Measurements from ENCODE around the gene TSPAN18.

The TSPAN18 gene

DNA sequence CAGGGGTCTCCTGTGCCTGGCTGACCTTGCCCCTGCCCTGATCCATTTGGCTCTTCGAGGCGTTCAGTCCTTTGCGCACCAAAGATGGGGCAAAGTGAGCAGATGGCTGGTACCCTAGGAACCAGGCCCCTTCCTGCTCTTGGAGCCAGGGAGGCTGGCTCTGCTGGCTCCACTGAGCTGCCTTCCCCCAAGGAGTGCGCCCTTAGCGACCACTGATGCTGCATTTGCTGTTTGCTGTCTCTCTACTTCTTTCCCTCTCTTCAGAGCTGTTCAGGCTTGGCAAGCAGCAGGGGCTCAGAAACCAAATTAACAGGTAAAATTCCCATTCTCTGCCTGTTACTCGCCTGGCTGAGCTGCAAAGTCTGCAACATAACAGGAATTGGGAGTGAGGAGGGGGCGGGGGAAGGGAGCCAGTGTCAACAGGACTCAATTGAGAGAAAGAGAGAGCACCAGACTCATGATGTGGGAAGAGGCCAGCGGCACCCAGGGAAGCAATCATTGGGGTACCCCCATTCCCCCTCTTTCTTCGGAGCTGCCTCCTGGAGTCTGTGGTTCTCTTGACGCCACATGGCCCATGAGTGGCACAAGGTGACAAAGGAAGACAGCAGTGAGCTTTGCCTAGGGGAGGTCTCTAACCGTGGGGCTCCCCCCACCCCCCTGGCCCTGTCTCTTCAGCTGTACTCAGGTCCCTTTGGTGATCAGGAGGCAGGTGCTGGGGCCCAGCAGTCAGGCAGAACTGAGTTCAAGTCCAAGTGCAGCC lies 121.6 kb downstream of the TSPAN18 start:
- TF ChIP-seq CTCF (IDR thresholded peaks at IDR 0.05; ENCODE audit: insufficient read depth, missing control alignments), result no peak
- FAIRE-seq, result no peak
- DNase-seq (ENCODE audit: insufficient read length, low spot score), result no peak

GRCh38 chr11:44848963-44849350 lies 122.2 kb downstream of the TSPAN18 start:
- FAIRE-seq (no peak), DNase-seq (ENCODE audit: insufficient read length, low spot score) (no peak)
- no peak for TF ChIP-seq CTCF (IDR thresholded peaks at IDR 0.05; ENCODE audit: insufficient read depth, missing control alignments)

DNA sequence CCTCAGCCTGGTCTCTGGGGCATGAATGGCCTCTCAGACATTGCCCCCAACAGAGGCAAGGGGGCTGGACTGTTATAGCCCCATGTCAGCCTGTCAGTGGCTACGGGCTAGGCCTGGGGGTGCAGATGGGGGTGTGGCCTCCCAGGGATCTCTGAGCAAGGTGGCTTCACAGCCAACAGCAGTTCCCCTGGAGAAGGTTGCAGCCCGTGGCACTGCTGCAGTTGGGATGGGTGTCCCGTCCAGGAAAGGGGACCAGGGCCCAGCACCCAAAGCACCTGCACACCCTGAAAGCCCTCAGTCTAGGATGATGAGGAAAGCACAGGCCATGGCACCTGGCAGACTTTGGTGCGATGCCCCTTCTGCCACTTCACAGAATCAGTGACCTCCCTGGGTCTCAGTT lies 122.7 kb downstream of the TSPAN18 start:
- no peak for TF ChIP-seq CTCF (IDR thresholded peaks at IDR 0.05; ENCODE audit: insufficient read depth, missing control alignments)
- DNase-seq (ENCODE audit: insufficient read length, low spot score) (no peak), FAIRE-seq (no peak)

- no peak for DNase-seq (ENCODE audit: insufficient read length, low spot score)
- no peak for TF ChIP-seq CTCF (IDR thresholded peaks at IDR 0.05; ENCODE audit: insufficient read depth, missing control alignments)
- FAIRE-seq, result no peak
Measured at GRCh38 chr11:44849922-44850321, 123.2 kb downstream of the TSPAN18 start.

- TF ChIP-seq CTCF (IDR thresholded peaks at IDR 0.05; ENCODE audit: insufficient read depth, missing control alignments), result no peak
- no peak for DNase-seq (ENCODE audit: insufficient read length, low spot score)
- FAIRE-seq, result no peak
Measured at GRCh38 chr11:44851496-44851895, 124.7 kb downstream of the TSPAN18 start.

DNA sequence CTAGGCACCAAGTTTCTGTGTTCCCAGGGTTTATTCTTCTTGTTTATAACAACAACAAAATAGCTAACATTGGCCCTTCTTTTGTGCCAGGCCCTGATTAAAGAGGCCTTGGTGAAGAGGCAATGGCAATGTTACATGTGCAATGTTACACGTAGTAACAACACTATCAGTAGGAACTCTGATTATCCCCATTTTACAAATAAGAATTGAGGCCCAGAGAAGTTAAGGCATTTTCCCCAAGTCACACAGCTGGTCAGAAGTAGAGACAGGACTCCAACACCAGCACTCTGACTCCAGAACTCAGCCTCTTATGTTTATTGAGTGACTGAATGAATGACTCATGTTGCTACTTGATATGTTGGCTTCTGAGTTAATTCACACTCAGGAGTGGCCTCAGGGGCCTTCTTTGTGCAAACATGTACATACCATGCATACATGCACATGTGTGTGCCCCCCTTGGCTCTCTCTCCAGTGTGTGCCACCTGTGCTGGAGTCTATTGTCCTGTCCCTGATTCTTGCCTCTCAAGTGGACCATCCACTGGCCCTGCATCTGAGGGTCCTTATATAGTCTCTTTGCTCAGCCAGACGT lies 125.5 kb downstream of the TSPAN18 start:
- FAIRE-seq, result no peak
- TF ChIP-seq CTCF (IDR thresholded peaks at IDR 0.05; ENCODE audit: insufficient read depth, missing control alignments), result no peak
- no peak for DNase-seq (ENCODE audit: insufficient read length, low spot score)

- FAIRE-seq (no peak), DNase-seq (ENCODE audit: insufficient read length, low spot score) (no peak)
- no peak for TF ChIP-seq CTCF (IDR thresholded peaks at IDR 0.05; ENCODE audit: insufficient read depth, missing control alignments)
Measured at GRCh38 chr11:44852952-44853351, 126.2 kb downstream of the TSPAN18 start.

Measured in D721Med (cell line).